NCI-H2227 treated with DMSO at 0.1 percent for 48 hours (cell line): ENCODE data around the gene DGCR2.
"Not testable (repeated sequence)": the region's sequence is repeated elsewhere in the genome, so short reads cannot be mapped to it uniquely, and the experiment has no call there.

Source experiments
- DNase-seq: peaks from one replicate; lab custom pipeline; 2025; lab: John Stamatoyannopoulos, UW

DGCR2 gene

DNA sequence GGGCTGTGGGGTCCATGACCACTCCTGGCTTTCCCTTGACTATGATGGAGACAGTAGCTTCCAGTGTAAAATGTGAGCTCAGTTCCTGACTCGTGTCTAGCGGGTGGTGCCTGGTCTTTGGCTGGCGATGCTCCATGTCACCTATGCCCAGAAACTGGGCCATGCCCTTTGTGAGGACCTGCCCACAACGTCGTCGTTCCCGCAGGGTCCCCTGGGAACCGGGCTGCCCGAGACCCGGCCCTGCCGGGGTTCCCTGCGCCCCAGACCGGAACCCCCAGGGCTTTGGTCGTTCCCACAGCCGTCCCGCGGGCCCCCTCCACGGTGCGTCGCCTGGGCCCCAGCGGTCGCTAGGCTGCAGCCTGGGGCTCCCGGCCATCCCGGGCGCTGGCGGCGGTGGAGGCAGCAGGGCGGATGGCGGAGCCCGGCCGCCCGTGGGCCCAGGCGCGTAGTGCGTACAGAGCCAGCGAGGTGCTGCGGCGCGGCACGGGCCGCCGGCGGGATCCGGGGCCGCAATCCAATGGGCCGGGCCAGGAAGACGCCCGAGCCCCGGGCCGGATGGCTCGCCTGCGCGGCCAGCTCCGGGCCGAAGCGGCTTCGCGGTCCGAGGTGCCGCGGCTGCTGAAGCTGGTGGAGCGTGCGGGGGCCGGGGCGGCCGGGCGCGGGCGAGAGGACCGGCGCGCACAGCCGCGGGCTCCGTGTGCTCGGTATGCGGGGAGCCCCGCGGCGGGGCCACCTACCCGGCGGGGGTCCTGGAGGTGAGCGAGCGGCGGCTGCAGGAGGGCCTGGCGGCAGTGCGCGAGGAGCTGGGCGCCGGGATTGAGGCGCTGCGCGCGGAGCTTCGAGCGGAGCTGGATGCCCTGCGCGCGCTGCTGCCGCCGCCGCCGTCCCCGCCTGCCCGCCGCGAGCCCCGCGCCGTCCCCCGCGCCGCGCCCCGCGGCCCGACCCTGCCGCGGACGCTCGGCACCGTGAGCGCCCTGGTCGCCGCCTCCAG is 92.8 kb downstream of the DGCR2 start:
- not testable (repeated sequence) for DNase-seq

DNA sequence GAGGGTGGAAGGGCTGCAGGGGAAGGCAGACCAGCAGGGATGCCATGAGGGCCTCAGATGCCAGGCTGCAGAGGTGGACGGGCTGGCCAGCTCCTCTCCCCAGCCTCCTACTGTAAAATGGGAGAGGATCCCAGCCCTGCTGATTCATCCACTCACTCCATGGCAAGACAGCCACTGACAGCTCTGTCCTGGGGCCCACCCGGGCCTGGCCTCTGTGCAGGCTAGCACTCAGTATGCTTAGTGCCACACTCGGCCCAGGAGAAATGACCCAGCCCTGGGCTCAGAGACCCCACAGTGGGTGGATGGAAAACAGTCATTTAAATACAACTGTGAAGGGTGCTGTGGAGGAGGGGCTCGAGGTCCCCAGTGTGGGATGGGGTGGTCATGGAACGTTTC is 94.2 kb downstream of the DGCR2 start:
- not testable (repeated sequence) for DNase-seq

GRCh38 chr22:19027371-19028059 is 94.7 kb downstream of the DGCR2 start:
- not testable (repeated sequence) for DNase-seq

DNA sequence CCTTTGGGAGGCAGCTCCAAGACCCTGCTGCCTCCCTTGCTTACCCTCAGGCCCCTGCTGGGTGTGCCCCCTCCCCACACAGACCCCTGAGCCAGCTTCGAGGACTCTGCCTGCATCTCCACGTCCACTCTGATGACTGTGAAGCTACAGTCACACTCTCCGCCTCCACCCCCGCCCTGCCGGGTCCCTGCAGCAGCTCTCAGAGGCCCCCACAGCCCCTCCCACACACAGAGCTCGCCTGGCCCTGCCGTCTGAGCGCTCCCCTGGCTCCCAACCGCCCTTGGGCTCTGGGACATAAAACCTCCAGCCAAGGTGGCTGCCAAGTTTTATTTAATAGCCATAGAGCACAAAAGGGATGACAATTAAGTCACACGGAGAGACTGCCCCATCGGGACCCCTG is 96.1 kb downstream of the DGCR2 start:
- not testable (repeated sequence) for DNase-seq

- not testable (repeated sequence) for DNase-seq
Measured at GRCh38 chr22:19024956-19025489, 97.2 kb downstream of the DGCR2 start.

- not testable (repeated sequence) for DNase-seq
Measured at GRCh38 chr22:19023931-19024330, 98.3 kb downstream of the DGCR2 start.

DNA sequence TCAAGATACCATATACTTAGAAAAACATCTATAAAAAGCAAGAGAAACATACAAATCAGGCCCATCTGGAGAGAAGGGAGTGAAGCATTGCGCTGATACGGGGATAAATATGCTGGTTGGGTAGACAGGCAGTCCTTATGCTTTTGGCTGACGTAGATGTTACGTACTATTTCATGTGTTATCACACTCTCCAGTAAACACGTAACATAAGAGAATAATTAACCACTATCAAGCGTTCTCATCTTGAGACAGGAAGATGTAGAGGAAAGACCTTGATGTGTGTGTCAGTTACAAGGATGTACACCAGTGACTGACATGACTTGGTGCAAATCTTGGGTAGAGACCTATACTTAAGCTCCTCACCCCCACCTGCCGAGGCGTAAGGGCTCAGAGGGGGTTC is 99.5 kb downstream of the DGCR2 start:
- DNase-seq, result no peak

DNA sequence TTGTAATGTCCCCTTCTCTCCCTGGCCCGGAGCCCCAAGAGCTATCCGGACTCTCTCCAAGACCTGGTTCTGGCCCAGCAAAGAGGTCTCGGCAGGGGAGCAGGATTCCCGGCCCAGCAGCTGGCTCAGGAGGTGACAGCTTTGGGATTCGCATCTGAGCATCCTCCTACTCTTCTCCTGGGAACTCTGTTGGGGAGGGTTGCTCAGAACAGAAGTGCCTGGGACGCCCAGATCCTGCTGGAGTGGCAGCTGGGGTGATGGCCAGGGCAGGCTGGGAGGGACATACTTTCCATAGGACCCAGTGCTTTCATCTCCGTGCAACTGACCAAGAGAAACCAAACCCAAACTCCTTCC is 102.6 kb downstream of the DGCR2 start:
- DNase-seq, result no peak

DNA sequence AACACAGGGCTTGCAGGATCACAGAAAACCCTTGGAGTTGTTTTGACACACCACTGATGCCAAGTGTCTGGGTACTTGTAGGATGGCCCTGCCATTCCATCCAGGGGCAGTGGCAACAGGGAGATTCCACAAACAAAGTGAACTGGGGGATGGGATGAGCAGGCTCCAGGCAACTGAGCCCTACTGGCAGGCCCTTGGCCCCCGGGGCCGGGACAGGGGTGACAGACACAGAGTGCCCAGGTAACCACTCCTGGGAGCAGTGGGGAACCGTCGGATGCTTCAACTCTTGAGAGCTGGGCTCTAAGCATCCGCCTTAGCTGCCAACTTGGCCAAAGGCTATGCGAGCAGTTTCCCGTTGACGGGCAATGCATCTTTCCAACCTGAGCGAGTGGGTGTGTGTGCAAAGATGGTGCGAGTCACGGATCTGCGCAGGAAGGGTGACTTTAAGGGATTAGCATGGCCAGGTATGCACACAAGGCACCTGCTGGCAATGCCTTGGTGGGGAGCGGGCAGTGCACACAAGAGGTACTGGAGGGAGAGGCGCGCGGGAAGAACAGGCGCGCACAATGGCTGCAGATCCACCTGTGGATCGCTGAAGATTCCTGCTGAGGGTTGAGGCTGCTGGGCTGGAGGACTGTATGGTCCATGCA is 103.1 kb downstream of the DGCR2 start:
- no peak for DNase-seq

DNA sequence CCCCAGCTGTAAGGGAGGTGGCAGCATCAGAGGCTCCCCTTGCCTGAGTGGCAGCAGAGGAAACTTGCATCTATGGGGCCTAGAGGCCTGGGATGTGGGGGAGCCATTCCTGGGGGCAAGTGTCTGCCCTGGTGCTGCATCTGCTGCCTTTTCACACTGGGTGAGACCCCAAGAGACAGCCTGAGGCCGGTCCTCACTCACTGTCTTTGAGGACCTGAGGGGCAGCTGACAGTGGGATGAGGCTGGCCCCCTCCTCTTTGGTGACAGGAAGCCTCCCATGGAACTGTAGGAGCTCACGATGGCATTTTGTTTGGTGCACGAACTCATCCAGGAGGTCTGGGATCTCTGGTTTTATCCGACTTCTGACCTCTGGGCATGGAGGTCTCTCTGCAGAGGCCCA is 104.0 kb downstream of the DGCR2 start:
- DNase-seq, result no peak

GRCh38 chr22:19016081-19016766 is 106.0 kb downstream of the DGCR2 start:
- DNase-seq, result no peak

- DNase-seq, result no peak
Measured at GRCh38 chr22:19014886-19015285, 107.3 kb downstream of the DGCR2 start.

GRCh38 chr22:19013881-19014598 is 108.2 kb downstream of the DGCR2 start:
- not testable (repeated sequence) for DNase-seq

DNA sequence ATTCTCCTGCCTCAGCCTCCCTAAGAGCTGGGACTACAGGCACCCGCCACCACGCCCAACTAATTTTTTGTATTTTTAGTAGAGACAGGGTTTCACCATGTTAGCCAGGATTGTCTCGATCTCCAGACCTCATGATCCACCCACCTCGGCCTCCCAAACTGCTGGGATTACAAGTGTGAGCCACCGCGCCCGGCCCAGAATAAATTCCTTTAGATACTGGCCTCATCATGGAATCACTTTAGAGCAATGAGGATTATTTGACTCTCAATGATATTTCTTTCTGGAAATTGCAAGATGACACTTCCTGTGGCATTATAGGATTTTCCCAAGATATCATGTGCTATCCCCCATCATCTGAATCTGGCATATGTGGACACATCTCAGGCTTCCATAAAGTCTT is 108.8 kb downstream of the DGCR2 start:
- not testable (repeated sequence) for DNase-seq

- no peak for DNase-seq
Measured at GRCh38 chr22:19012308-19012986, 109.8 kb downstream of the DGCR2 start.

DNA sequence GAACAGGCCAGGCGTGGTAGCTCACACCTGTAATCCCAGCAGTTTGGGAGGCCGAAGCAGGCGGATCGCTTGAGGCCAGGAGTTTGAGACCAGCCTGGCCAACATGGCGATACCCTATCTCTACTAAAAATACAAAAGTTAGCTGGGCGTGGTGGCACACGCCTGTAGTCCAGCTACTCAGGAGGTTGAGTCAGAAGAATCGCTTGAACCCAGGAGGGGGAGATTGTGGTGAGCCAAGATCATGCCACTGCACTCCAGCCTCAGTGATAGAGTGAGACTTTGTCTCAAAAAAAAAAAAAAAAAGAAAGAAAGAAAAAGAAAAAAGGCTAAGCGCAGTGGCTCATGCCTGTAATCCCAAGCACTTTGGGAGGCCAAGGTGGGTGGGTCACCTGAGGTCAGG is 110.6 kb downstream of the DGCR2 start:
- DNase-seq, result not testable (repeated sequence)

DNA sequence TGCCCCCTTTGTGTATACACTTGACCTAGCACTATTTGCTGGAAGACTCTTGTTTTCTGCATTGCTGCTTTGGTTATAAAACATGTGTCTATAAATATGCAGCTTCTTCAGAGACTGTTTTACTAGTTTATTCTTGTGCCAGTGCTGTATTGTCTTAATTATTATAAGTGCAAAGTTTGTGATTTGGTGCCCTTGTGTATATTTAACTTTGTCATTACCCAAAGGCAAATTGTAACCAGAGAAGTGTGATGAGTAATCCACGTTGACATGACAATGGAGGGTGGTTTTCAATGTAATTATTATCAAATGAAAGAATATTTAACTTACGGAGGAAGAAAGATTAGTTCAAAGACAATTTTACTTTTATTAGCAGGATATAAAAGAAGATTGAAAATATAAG is 111.1 kb downstream of the DGCR2 start:
- DNase-seq, result no peak

DNA sequence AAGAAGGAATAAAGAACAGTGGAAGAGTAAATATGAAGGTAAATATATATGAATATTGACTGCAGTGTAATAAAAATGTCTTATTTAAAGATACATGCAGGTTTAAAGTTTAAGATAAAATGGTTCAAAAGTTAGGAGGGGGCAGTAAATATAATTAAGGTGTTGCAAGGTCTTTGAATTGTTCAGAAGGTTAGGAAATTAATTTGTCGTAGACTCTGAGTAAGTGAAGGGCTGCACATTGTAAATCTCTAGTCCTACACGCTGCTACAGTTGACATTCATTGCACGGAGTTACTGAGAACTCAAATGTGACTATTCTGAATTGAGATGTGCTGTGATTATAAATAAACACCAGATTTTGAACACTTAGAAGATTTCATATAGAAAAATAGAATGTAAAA is 116.3 kb downstream of the DGCR2 start:
- DNase-seq, result no peak

DNA sequence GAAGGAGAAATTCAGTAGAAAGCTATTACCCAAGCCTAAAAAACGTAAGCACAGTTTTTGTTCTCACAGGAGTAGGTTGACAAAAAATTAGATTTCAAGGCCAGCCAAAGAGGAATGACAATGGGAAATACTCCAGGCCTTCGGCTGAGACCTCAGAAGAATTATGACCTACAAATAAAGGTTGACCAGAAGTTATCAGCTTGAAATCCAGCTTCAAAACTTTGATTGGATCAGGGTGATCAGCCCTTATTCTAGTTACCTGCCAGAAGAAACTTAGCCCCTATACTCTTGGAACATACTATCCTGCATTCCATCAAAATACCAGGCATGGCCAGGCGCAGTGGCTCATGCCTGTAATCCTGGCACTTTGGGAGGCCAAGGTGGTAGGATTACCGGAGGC is 117.7 kb downstream of the DGCR2 start:
- DNase-seq, result no peak

- DNase-seq, result no peak
Measured at GRCh38 chr22:19003508-19003907, 118.7 kb downstream of the DGCR2 start.

DNA sequence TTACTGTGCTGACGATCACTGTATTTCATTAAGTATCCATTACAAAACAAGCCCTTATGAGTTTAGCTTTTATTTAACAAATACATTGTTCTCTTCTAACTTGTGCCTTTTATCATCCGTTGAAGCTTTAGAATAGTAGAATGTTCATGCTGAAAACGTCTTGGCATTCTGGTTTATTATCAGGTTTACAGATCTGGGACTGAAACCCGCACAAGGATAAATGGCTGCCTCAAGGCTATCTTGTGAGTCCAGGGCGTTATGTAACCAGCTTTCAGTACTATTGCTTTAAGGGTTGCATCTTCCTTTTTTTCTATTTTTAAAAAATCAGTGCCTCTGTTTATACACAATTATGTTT is 119.6 kb downstream of the DGCR2 start:
- peak; percentile 46 for DNase-seq
